Immature natural killer cell (primary cell): ENCODE results near the gene METTL17. TPM values are rescaled to one million over a fixed set of nuclear protein-coding genes. Genes with fewer than 3 reads are reported as not detected.
A peak's percentile ranks its signal among the peaks of the same experiment; 100 is the strongest.

Experiments used
- DNase-seq, 3 donors: peaks; one replicate each; pipeline ENCODE4 v3.0.0; 2022; ENCODE audit warnings: mixed read lengths in 1 of 3
- H3K27ac Mint-ChIP-seq, 6 donors: one replicate each; pipeline ENCODE4 v1.8.0; 2020; ENCODE audit warnings: mixed read lengths in 6 of 6, mild to moderate bottlenecking in 5 of 6, inconsistent platforms in 4 of 6, moderate library complexity in 3 of 6
- H3K27me3 Mint-ChIP-seq, 3 donors: one replicate each; pipeline ENCODE4 v1.8.0; 2020 to 2021; ENCODE audit warnings: low read depth in 3 of 3, mild to moderate bottlenecking in 3 of 3, mixed read lengths in 3 of 3, moderate library complexity in 3 of 3, inconsistent platforms in 1 of 3
- H3K36me3 Mint-ChIP-seq, 3 donors: one replicate each; pipeline ENCODE4 v1.8.0; 2020; ENCODE audit warnings: mixed read lengths in 3 of 3, inconsistent platforms in 2 of 3, mild to moderate bottlenecking in 2 of 3
- H3K4me1 Mint-ChIP-seq, 2 donors: one replicate each; pipeline ENCODE4 v1.8.0; 2020; ENCODE audit warnings: inconsistent platforms in 2 of 2, mild to moderate bottlenecking in 2 of 2, mixed read lengths in 2 of 2, moderate library complexity in 1 of 2
- H3K4me3 Mint-ChIP-seq, 5 donors: one replicate each; pipeline ENCODE4 v1.8.0; 2020; ENCODE audit warnings: mild to moderate bottlenecking in 5 of 5, mixed read lengths in 5 of 5, inconsistent platforms in 3 of 5, moderate library complexity in 3 of 5
- H3K9me3 Mint-ChIP-seq, 6 donors: one replicate each; pipeline ENCODE4 v1.8.0; 2020; ENCODE audit warnings: mild to moderate bottlenecking in 6 of 6, mixed read lengths in 6 of 6, inconsistent platforms in 4 of 6, moderate library complexity in 3 of 6
- polyA plus RNA-seq, 3 donors: library from polyadenylated mRNA; unstranded; fragments of 300-500 nt; fragmentation: Illumina TruSeq; gene quantifications; one replicate each; pipeline ENCODE4 v1.2.3, GENCODE V29; 2021

The METTL17 gene
- polyA plus RNA-seq, 3 donors from 2014 or later = 30.4 to 39.6 (median 32.1) TPM

GRCh38 chr14:21022686-21023085 is 32.9 kb downstream of the METTL17 start:
- Mint-ChIP-seq H3K9me3 (no peaks in the 10 kb centered on the region), H3K4me3 (peak overlapping the region; percentile 13 to 60 (median 53)), H3K27me3 (peaks cover 6 to 11% (median 6%) of the 10 kb centered on the region in 3 donors), H3K27ac (peak overlapping the region in 1 of 6 donors; percentile 29), H3K4me1 (peaks cover 11 to 20% of the 10 kb centered on the region in 2 donors), H3K36me3 (peaks cover 5 to 18% (median 7%) of the 10 kb centered on the region in 3 donors)
- no peak for DNase-seq

- DNase-seq = no peak
- peaks cover 6 to 11% (median 6%) of the 10 kb centered on the region in 3 donors for H3K27me3 Mint-ChIP-seq
- H3K4me1 Mint-ChIP-seq = peaks cover 11 to 20% of the 10 kb centered on the region in 2 donors
- peak overlapping the region; percentile 13 to 89 (median 83) for H3K4me3 Mint-ChIP-seq
- peak overlapping the region in 1 of 6 donors; percentile 29 for H3K27ac Mint-ChIP-seq
- H3K36me3 Mint-ChIP-seq = peaks cover 4 to 18% (median 7%) of the 10 kb centered on the region in 3 donors
- no peaks in the 10 kb centered on the region for H3K9me3 Mint-ChIP-seq
Measured at GRCh38 chr14:21023174-21023573, 33.4 kb downstream of the METTL17 start.

GRCh38 chr14:21023817-21024584 is 34.2 kb downstream of the METTL17 start:
- Mint-ChIP-seq H3K4me3 (peak overlapping the region; percentile 83 to 93 (median 87)), H3K27me3 (peaks cover 6 to 11% (median 6%) of the 10 kb centered on the region in 3 donors), H3K27ac (peak overlapping the region in 4 of 6 donors; percentile 38 to 59 (median 54)), H3K36me3 (peaks cover 4 to 18% (median 7%) of the 10 kb centered on the region in 3 donors), H3K4me1 (peaks cover 11 to 20% of the 10 kb centered on the region in 2 donors), H3K9me3 (no peaks in the 10 kb centered on the region)
- peak in 2 of 3 donors; percentile 8 to 13 for DNase-seq

- peaks cover 0 to 12% (median 4%) of the 10 kb centered on the region in 3 donors for H3K36me3 Mint-ChIP-seq
- no peaks in the 10 kb centered on the region for H3K9me3 Mint-ChIP-seq
- H3K27me3 Mint-ChIP-seq = peaks cover 4 to 11% (median 6%) of the 10 kb centered on the region in 3 donors
- H3K4me1 Mint-ChIP-seq = peaks cover 11 to 20% of the 10 kb centered on the region in 2 donors
- DNase-seq = peak; percentile 59 to 68 (median 65)
- H3K27ac Mint-ChIP-seq = peak within 1 kb of the TSS in 5 of 6 donors; percentile 19 to 59 (median 52)
- H3K4me3 Mint-ChIP-seq = peak within 1 kb of the TSS; percentile 83 to 93 (median 87)
Measured at GRCh38 chr14:21024585-21025370, 35.0 kb downstream of the METTL17 start, which contains the start of gene NDRG2. TSS of gene NDRG2 (minus strand) at chr14:21025061. CDS start at chr14:21023315, 1,746 bp downstream.

- H3K4me1 Mint-ChIP-seq = peaks cover 11 to 20% of the 10 kb centered on the region in 2 donors
- peak overlapping the region; percentile 83 to 93 (median 87) for H3K4me3 Mint-ChIP-seq
- H3K27ac Mint-ChIP-seq = peak overlapping the region in 2 of 6 donors; percentile 19 to 33
- peaks cover 0 to 12% (median 4%) of the 10 kb centered on the region in 3 donors for H3K36me3 Mint-ChIP-seq
- H3K9me3 Mint-ChIP-seq = no peaks in the 10 kb centered on the region
- H3K27me3 Mint-ChIP-seq = peaks cover 4 to 11% (median 6%) of the 10 kb centered on the region in 3 donors
- DNase-seq = no peak
Measured at GRCh38 chr14:21025371-21026273, 35.8 kb downstream of the METTL17 start.

GRCh38 chr14:21026274-21026987 is 36.7 kb downstream of the METTL17 start:
- peaks cover 0 to 10% (median 2%) of the 10 kb centered on the region in 3 donors for H3K36me3 Mint-ChIP-seq
- no peaks in the 10 kb centered on the region for H3K9me3 Mint-ChIP-seq
- peaks cover 11 to 20% of the 10 kb centered on the region in 2 donors for H3K4me1 Mint-ChIP-seq
- H3K27ac Mint-ChIP-seq = peak overlapping the region in 2 of 6 donors; percentile 18 to 38
- peaks cover 4 to 11% (median 6%) of the 10 kb centered on the region in 3 donors for H3K27me3 Mint-ChIP-seq
- peak overlapping the region; percentile 47 to 89 (median 62) for H3K4me3 Mint-ChIP-seq
- no peak for DNase-seq

- H3K9me3 Mint-ChIP-seq = no peaks in the 10 kb centered on the region
- H3K27ac Mint-ChIP-seq = peak overlapping the region in 1 of 6 donors; percentile 38
- DNase-seq = no peak
- peak overlapping the region; percentile 18 to 60 (median 40) for H3K4me3 Mint-ChIP-seq
- peaks cover 0 to 5% (median 0%) of the 10 kb centered on the region in 3 donors for H3K36me3 Mint-ChIP-seq
- H3K4me1 Mint-ChIP-seq = peaks cover 11 to 20% of the 10 kb centered on the region in 2 donors
- peaks cover 2 to 11% (median 6%) of the 10 kb centered on the region in 3 donors for H3K27me3 Mint-ChIP-seq
Measured at GRCh38 chr14:21026988-21027315, 37.2 kb downstream of the METTL17 start.

GRCh38 chr14:21029917-21030316 is 40.1 kb downstream of the METTL17 start, which contains the start of gene TPPP2:
TSS of gene TPPP2 (plus strand) at chr14:21030217. CDS start at chr14:21030582, 365 bp downstream.
- DNase-seq = no peak
- Mint-ChIP-seq H3K27me3 (peaks cover 1 to 3% (median 2%) of the 10 kb centered on the region in 3 donors), H3K27ac (no peak within 1 kb of the TSS), H3K4me3 (no peak within 1 kb of the TSS), H3K36me3 (no peaks in the 10 kb centered on the region), H3K9me3 (no peaks in the 10 kb centered on the region), H3K4me1 (no peaks in the 10 kb centered on the region)

- no peak for DNase-seq
- Mint-ChIP-seq H3K36me3 (no peaks in the 10 kb centered on the region), H3K27ac (no peak overlapping the region), H3K4me3 (no peak overlapping the region), H3K9me3 (no peaks in the 10 kb centered on the region), H3K27me3 (peaks cover 1 to 3% (median 2%) of the 10 kb centered on the region in 3 donors), H3K4me1 (no peaks in the 10 kb centered on the region)
Measured at GRCh38 chr14:21030531-21030930, 40.8 kb downstream of the METTL17 start.

- peaks cover 1 to 4% (median 2%) of the 10 kb centered on the region in 3 donors for H3K27me3 Mint-ChIP-seq
- H3K4me1 Mint-ChIP-seq = no peaks in the 10 kb centered on the region
- no peak for DNase-seq
- no peaks in the 10 kb centered on the region for H3K36me3 Mint-ChIP-seq
- no peak overlapping the region for H3K27ac Mint-ChIP-seq
- H3K4me3 Mint-ChIP-seq = no peak overlapping the region
- no peaks in the 10 kb centered on the region for H3K9me3 Mint-ChIP-seq
Measured at GRCh38 chr14:21032326-21033132, 42.7 kb downstream of the METTL17 start.

GRCh38 chr14:21033133-21033698 is 43.4 kb downstream of the METTL17 start:
- Mint-ChIP-seq H3K4me3 (no peak overlapping the region), H3K36me3 (no peaks in the 10 kb centered on the region), H3K27ac (no peak overlapping the region)

More at GRCh38 chr14:21033133-21033698, 43.4 kb downstream of the METTL17 start:
- Mint-ChIP-seq H3K9me3 (no peaks in the 10 kb centered on the region), H3K4me1 (no peaks in the 10 kb centered on the region), H3K27me3 (peaks cover 1 to 4% (median 2%) of the 10 kb centered on the region in 3 donors)
- no peak for DNase-seq
